A549 treated with ZK216348 at 1 μM for 4 hours (cell line): ENCODE data around the gene FAM174B. TPM values are rescaled to one million over a fixed set of nuclear protein-coding genes. Genes with fewer than 3 reads are reported as not detected.

Experiments used
- total RNA-seq: library from RNA; stranded (reverse); fragments of 200-300 nt; extraction: Qiagen RNA extraction; gene quantifications from 5 replicates; pipeline ENCODE4 v1.2.3, GENCODE V29; 2022; ENCODE audit warnings: low read depth

FAM174B gene
- total RNA-seq = 4.8 to 8.2 TPM (median 7.0 TPM) in 5 replicates

DNA sequence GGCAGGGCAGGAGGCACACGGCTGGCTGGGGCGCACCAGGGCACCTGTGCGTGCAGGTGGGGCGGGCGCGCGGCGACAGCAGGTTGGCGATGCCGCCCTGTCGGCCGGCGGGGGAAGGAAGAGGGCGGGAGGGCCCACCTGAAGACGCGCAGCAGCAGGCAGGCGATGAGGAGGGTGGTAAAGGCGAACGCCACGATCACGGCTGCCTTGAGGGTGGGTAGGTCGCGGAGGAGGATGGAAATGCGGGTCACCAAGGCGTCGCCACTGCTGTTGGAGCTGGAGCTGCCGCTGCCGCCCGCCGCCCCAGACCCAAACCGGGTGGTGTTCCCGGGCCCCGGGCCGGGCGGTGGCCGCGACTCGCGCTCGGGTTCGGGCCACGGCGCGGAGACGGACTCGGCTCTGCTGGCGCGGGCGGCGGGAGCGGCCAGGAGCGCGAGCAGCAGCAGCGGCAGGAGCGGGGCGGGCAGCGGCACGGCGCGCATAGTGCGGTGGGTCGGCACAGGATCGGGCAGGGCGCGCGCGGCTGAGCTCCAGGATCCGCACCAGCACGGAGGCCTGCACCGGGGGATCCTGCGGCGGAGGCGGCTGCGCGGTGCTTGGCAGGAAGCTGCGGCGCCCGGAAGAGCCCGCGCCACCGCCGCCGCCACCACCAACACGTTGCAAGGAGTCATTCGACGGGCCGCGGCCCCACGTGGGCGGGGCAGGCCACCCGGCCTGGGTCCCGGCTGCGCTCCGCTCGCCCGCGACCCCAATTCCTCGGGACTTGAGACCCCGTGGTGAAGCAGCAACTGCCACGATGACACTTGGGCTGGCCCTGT, at the start of gene FAM174B:
FAM174B (minus strand) TSS at position 598 of the 818 bp plus-strand sequence.

Other genes starting within 250 kb of the FAM174B start
- gene CHD2, start 244.5 kb upstream of the FAM174B start, total RNA-seq = 28.1 to 39.0 TPM (median 31.0 TPM) in 5 replicates